GM19468 (cell line): ENCODE results near the gene IL5.
"Not testable (repeated sequence)": the region's sequence is repeated elsewhere in the genome, so short reads cannot be mapped to it uniquely, and the experiment has no call there.

Source experiments
- ATAC-seq: cut with Tn5 transposase; IDR thresholded peaks from one replicate; pipeline ENCODE4 v1.9.1; 2021; ENCODE audit warnings: mild to moderate bottlenecking, moderate library complexity, moderate number of reproducible peaks; ENCODE audit not compliant: unreplicated experiment; ENCODE audit errors: extremely low read depth

IL5 gene

DNA sequence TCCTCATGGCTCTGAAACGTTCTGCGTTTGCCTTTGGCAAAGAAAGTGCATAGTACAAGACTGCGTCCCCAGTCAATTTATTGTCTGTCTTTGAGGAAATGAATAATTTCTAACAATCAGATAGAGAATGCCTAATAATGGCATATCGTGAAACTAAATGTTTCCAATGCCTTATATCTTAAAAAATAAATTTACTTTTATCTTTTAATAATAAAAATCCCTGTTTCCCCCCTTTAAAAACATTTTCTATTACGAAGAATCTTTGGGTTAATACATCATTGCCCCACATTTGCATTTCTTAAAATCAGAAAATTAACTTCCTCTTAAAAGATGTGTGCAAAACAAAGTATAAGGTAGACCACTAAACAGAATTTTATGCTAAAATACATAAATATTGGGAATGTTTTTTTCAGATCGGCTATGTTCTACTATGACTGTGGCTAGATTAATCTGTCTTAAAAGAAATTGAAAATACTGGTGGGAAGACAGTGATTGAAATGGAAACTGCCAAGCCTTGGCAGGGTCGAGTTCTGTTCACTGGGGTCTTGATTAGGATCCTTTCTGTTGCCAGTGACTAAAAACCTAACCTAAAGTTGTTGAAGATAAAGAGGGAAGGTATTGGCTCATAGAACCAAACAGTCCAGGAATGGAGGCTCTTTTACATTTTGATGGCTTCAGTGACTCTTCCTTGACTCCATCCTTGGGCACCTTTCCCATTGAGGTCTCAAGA lies at the start of gene IL5:
TSS of gene IL5 (minus strand) at position 51 of the 730 bp plus-strand sequence. CDS start at position 7, 44 bp downstream.
- no peak for ATAC-seq

DNA sequence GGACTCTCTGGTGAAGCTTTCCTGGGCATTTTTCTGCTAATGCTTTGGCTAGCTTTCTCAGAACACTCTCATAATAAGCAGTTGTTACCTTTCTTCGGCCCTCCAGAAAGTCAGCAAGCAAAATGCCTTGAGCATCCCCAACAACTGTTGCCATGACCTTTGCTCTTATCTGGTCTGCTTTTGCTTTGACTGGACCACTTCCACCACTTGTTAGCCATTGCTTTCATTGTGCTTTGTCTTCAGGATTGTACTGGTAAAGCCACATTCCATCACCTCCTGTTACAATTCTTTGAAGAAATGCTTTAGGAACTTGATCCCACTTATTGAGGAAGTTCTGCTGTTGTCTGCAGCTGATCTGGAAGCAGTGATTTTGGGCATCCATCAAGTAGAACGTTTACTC lies 49.2 kb upstream of the IL5 start:
- ATAC-seq: no peak

DNA sequence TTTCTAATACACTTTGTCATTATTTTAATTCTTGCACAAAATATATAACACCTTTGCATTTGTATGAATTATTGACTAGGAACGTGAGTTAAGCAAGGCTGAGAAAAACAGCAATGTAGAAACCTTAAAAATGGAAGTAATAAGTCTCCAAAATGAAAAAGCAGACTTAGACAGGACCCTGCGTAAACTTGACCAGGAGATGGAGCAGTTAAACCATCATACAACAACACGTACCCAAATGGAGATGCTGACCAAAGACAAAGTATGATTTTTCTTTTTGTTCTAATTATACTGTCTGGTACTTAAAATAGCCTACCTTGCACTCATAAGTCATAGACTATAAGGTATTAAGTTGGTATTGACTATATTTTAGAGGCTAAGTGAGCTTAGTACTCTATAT lies 47.8 kb upstream of the IL5 start:
- ATAC-seq: no peak

DNA sequence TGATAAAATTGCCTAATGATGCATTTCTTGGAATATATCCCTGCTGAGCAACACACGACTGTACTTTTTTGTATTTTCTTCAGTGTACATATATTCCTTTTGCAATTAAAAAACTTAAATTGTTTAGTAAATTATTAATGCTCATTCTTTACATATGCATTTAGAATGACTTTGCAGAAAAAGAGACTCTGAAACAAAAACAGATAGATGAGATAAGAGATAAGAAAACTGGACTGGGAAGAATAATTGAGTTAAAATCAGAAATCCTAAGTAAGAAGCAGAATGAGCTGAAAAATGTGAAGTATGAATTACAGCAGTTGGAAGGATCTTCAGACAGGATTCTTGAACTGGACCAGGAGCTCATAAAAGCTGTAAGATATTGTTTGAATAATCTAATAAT lies 46.1 kb upstream of the IL5 start:
- ATAC-seq: no peak

DNA sequence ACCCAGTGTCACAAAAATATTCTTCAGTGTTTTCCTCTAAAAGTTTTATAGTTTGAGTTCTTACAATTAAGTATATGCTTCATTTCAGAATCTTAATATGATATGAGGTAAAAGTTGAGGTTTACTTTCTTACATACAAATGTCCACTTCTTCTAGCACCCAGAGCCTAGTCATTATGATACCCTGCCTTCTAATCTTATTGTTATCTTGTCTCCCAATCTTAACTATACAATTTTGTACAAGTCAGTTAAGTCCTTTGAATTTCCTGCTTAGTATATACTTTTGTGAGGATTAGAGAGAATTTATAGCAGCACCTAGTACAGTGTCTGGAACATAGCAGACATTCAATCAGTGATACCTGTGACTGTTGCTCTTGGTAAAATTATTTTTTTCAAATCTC lies 42.7 kb upstream of the IL5 start:
- ATAC-seq: no peak

DNA sequence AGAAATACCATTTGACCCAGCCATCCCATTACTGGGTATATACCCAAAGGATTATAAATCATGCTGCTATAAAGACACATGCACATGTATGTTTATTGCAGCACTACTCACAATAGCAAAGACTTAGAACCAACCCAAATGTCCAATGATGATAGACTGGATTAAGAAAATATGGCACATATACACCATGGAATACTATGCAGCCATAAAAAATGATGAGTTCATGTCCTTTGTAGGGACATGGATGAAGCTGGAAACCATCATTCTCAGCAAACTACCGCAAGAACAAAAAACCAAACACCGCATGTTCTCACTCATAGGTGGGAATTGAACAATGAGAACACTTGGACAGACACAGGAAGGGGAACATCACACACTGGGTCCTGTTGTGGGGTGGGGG lies 41.2 kb upstream of the IL5 start:
- ATAC-seq: not testable (repeated sequence)

DNA sequence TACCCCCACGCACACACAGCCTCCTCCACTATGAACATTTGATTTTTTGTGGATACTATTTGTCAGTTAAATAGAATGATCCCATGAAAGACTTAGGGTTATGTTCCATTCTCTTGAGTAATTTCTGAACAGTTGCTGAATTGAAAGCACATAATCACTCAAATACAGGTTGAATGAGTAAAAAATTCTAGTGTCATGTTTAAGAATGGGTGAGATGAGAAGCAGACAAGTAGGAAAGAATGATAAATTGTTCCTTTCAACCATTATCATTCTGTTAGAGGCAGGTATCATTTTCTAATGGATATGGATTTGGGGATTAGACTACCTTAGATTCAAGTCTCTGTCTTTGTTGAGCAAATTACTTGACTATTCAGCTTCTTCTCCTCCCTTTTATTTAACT lies 32.8 kb upstream of the IL5 start:
- no peak for ATAC-seq

DNA sequence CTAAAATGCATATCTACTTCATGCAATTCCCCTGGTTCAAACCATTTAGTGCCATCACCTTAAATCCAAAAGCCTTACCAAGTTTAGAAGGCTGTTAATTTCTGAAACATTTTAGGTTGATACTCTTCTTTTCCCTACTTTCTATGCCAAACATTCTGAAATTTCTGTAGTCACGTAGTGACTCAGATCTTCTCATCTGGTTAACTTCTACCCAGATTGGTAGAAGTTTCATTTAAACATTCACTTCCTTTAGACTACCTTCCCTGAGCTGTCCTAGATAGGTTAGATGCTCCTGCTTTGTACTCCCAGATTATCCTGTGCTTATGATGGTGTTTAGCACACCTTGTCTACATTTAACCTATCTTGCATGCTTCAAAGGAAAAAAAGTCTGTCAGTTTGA lies 23.3 kb upstream of the IL5 start:
- no peak for ATAC-seq

DNA sequence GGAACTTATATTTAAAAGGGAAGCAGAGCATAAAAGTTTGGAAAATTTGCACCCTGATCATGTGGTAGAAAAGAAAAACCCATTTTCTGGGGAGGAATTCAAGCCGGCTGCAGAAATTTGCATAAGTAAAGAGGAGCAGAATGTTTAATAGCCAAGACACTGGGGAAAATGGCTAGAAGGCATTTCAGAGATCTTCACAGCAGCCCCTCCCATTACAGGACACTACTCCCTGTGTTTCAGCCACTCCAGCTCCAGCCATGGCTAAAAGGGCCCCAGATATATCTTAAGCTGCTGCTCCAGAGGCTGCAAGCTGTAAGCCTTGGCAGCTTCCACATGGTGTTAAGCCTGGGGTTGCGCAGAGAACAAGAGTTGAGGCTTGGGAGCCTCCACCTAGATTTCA lies 21.2 kb upstream of the IL5 start:
- not testable (repeated sequence) for ATAC-seq

DNA sequence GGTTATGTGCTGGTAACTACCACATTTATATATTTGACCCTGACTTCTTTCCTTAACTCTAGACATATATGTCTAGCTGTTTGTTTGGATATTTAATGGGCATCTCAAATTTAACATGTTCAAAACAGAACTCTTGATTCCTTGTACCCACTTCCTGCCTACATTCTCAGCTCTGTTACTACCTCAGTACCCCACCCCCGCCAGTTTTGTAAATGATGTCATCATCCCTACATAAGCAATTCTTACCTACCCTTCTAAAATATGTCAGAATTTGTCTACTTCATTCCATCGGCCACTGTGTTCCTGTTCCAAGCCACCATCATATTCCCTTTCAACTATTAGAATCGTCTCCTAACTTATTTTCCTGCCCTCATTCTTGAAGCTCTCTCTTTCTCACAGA lies 18.3 kb upstream of the IL5 start:
- ATAC-seq: no peak

DNA sequence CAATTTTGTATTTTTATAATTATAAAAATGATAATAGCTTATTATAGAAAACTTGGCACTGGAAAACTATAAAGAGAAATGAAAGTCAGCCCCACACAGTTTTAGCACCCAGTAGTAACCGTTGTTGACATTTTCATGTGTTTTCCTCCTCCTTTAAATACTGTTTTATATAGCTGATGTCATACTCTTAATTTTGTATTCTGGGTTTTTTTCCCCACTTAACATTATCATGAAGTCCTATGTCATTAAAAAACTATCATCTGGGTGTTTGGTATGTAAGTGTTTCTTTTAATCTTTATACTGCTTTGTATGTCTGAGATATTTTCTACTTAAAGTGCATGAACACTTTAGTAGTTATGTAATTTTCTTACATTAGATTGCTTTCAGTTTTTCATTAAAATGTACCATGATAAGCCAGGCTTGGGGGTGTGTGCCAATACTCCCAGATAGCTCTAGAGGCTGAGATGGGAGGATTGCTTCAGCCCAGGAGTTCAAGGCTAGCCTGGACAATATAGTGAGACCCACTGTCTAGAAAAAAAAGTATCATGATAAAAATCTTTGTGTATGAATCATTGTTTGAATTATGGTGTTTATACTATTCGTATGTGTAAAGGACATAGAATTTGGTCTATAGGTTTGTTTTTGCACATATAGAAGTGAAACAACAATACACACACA lies 16.2 kb upstream of the IL5 start:
- ATAC-seq: no peak

DNA sequence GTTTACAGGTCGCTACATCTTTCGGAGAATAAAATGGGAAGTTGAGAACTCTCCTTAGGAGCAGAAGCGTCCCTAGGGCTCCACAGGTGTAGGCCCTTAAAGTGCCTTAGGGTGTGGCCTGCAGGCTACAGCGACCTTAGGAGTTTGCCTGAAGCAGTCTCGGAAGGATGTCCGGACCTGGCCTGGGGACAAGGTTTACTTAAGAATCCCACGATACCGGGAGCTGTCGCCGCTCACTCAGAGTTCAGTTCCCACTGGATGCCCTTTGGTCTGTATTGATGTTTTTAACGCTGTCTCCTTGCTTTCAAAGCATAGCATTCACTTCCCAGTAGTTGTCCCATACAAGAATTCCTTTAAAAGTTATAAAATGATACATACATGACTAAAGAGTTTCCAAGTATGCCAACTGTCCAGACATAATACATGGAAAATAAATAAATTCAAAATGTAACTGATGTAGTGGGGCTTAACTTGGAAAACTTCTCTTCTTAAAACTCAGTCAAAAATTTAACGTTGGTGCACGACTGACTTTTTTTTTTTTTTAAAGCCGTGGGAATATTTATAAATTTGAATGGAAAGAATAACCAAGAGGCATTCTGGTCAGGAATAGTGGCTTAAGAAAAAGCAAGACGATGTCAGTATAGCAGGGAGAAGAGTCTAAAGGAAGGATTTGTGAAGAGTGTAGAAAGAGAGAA lies 14.3 kb upstream of the IL5 start:
- ATAC-seq: no peak

DNA sequence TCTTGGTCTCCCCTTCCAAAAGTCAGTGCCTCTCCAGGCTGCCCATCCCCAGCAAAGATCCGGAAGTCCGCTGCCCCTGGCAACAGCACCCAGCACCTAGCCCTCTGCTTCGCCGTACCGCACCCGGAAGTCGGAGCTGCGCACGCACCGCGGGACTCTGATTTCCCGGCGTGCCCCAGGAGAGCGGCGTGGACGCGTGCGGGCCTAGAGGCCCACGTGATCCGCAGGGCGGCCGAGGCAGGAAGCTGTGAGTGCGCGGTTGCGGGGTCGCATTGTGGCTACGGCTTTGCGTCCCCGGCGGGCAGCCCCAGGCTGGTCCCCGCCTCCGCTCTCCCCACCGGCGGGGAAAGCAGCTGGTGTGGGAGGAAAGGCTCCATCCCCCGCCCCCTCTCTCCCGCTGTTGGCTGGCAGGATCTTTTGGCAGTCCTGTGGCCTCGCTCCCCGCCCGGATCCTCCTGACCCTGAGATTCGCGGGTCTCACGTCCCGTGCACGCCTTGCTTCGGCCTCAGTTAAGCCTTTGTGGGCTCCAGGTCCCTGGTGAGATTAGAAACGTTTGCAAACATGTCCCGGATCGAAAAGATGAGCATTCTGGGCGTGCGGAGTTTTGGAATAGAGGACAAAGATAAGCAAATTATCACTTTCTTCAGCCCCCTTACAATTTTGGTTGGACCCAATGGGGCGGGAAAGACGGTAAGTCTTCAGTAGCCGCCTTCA lies 13.6 kb upstream of the IL5 start, which contains the start of gene RAD50:
TSS of gene RAD50 (plus strand) at position 215 of the 715 bp plus-strand sequence. CDS start at position 563, 348 bp downstream.
- peak; percentile 92 for ATAC-seq

DNA sequence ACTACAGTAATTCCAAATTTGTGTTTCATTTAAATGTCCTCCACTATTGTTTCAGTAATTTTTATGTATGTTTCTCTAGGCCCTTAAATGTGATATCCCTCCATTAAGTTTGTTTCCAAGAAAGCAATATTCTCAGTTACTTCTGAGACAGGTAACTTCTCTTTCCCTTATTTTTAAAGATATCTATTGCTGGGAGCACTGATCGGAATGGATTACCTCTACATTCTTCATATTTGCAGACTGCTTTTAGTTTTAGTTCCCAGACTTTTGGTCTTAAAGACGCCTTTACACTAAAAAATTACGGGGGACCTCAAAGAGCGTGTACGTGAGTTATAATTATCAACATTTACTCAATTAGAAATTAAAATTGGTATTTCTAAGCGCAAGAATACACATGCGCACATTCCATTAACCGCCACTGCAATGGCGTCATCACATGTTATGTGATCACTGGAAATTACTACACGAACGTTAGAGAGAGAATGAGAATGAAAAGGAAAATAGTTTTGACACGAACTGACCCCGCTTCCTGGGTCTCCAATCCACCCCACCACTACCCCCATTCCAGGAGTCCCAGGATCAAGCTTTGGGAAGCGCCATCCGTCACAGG lies 12.9 kb upstream of the IL5 start:
- no peak for ATAC-seq

DNA sequence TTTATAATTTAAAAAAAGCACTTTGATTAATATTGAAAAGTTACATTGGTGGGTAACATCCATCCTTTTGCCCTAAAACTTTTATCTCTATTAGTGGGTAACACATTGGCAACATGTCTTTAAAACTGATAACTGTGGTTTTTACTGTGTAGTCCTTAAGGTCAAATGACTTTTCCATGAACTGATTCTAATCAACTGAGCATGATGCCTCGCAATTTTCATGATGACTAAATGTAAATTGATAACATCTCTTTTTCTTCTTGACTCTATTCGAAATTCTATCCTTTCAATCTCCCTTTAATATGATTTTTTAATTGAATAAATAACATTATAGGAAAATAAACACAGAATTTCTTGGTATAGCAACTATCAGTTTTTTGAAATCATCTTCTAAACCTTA lies 6.3 kb upstream of the IL5 start:
- no peak for ATAC-seq

DNA sequence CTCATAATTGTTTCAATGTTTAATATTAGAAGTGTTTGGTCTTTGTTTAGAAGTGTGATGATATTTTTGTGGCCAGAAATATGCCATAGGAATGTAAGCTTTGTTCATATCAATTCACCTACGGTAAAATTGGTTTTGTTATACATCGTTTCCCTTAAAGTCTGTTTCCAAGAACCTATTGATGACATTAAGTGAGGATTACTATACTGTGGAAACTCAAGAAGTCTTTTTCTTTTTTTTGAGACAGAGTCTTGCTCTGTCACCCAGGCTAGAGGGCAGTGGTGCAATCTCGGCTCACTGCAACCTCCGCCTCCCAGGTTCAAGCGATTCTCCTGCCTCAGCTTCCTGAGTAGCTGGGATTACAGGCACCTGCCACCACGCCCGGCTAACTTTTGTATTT lies 5.5 kb upstream of the IL5 start:
- not testable (repeated sequence) for ATAC-seq

DNA sequence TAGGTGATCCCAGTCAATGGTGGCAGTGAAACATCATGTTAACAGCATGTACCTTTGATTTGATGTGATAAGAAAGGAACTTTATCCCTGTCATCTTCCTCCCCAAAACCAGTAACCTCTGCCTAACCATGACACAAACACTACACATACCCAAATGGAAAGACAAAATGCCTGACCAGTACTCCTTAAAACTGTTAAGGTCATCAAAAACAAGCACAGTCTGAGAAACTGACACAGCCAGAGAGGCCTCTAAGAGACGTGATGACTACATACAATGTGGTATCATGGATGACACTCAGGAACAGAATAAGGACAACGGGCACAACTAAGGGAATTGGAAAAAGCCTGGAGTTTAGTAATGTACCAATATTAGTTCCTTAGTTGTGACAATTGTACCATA lies 3.9 kb upstream of the IL5 start:
- ATAC-seq: no peak

DNA sequence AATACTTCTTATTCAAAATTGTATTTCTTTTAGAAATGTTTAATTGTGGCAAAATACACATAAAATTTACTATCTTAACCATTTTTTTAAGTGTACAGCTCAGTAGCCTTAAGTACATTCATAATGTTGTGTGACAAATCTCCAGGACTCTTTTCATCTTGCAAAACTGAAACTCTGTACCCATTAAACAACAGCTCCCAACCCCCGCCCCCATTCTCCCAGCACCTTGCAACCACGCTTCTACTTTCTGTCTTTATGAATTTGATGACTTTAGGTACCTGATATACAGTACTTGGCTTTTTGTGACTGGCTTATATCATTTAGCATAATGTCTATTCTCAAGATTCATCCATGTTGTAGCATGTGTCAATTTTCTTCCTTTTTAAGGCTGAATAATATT lies 2.8 kb upstream of the IL5 start:
- no peak for ATAC-seq

DNA sequence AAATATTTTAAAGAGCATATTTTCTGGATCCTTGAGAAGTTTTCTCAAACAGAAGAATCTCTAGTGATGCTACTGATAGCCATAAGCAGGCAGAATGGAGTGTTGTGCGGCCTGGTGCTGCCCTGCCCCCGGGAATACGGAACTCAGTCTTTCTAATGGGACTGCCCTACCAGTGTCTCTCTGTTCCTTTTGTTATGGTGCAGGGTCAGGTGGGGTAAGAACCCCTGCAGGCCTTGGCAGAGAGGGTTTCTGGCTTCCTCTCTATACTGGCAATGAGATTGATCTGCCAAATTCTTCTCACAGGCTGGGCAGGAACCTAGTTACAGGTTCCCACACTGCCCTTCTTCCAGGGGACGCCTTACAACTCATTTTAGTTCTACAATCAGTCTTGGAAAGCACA lies 2.6 kb downstream of the IL5 start:
- ATAC-seq: no peak

DNA sequence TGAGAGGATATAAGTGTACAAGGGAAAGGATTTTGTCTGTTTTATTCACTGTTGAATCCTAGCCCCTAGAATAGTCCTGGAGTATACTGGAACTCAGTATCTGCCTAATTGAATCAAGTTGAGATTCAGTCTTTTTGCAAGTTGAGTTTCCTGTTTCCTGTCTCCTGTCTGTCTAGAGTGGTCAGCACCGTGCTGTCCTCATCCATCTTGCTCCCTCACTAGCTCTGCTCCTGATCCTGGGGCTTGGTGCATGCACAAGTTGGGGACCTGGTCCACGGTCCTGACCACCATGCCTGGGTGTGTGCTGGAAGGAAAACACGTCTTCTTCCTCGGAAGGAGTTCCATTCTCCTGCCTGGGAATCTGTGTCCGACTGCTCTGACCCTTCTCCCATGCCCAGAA lies 3.2 kb downstream of the IL5 start:
- ATAC-seq: no peak
